Jurkat, Clone E6-1 (cell line): ENCODE data around the gene IL26.
"Not testable (repeated sequence)": the region's sequence is repeated elsewhere in the genome, so short reads cannot be mapped to it uniquely, and the experiment has no call there.

Experiments
- DNase-seq: peaks from one replicate; pipeline ENCODE4 v3.0.0-alpha.2; 2011; ENCODE audit warnings: low read depth, low spot score
- H3K4me3 ChIP-seq: 2 replicates; pipeline ENCODE4 v1.5.1; 2011; ENCODE audit warnings: mild to moderate bottlenecking, low read length, control low read depth, moderate library complexity

IL26 gene

GRCh38 chr12:68209048-68209728 is 16.4 kb downstream of the IL26 start:
- not testable (repeated sequence) for DNase-seq, H3K4me3 ChIP-seq

GRCh38 chr12:68207276-68207675 is 18.3 kb downstream of the IL26 start:
- DNase-seq: no peak
- no peak overlapping the region for H3K4me3 ChIP-seq

- no peak for DNase-seq
- no peak overlapping the region for H3K4me3 ChIP-seq
Measured at GRCh38 chr12:68206446-68206845, 19.2 kb downstream of the IL26 start.

GRCh38 chr12:68203460-68203875 is 22.1 kb downstream of the IL26 start:
- DNase-seq: peak; percentile 90

GRCh38 chr12:68200854-68201253 is 24.8 kb downstream of the IL26 start:
- no peak overlapping the region for H3K4me3 ChIP-seq
- DNase-seq: peak; percentile 37

More at GRCh38 chr12:68203460-68203875, 22.1 kb downstream of the IL26 start:
- H3K4me3 ChIP-seq: no peak overlapping the region

- no peak overlapping the region for H3K4me3 ChIP-seq
- no peak for DNase-seq
Measured at GRCh38 chr12:68199127-68199526, 26.5 kb downstream of the IL26 start.

- no peak overlapping the region for H3K4me3 ChIP-seq
- DNase-seq: no peak
Measured at GRCh38 chr12:68198507-68199086, 27.0 kb downstream of the IL26 start.

- H3K4me3 ChIP-seq: no peak overlapping the region
- DNase-seq: no peak
Measured at GRCh38 chr12:68190301-68190700, 35.3 kb downstream of the IL26 start.

GRCh38 chr12:68189821-68190242 is 35.8 kb downstream of the IL26 start:
- DNase-seq: peak; percentile 19

GRCh38 chr12:68185598-68185997 is 40.0 kb downstream of the IL26 start:
- no peak overlapping the region for H3K4me3 ChIP-seq
- DNase-seq: no peak

More at GRCh38 chr12:68189821-68190242, 35.8 kb downstream of the IL26 start:
- H3K4me3 ChIP-seq: no peak overlapping the region

- no peak overlapping the region for H3K4me3 ChIP-seq
- peak; percentile 78 for DNase-seq
Measured at GRCh38 chr12:68180792-68181744, 44.5 kb downstream of the IL26 start.

GRCh38 chr12:68178774-68179439 is 46.7 kb downstream of the IL26 start:
- no peak for DNase-seq

GRCh38 chr12:68178184-68178583 is 47.4 kb downstream of the IL26 start:
- DNase-seq: no peak
- no peak overlapping the region for H3K4me3 ChIP-seq

More at GRCh38 chr12:68178774-68179439, 46.7 kb downstream of the IL26 start:
- no peak overlapping the region for H3K4me3 ChIP-seq

GRCh38 chr12:68177562-68177961 is 48.0 kb downstream of the IL26 start:
- no peak for DNase-seq
- H3K4me3 ChIP-seq: no peak overlapping the region

GRCh38 chr12:68176257-68176656 is 49.4 kb downstream of the IL26 start:
- H3K4me3 ChIP-seq: no peak overlapping the region
- DNase-seq: no peak

- H3K4me3 ChIP-seq: no peak overlapping the region
- peak; percentile 27 for DNase-seq
Measured at GRCh38 chr12:68175557-68176061, 50.0 kb downstream of the IL26 start.

- DNase-seq, H3K4me3 ChIP-seq: not testable (repeated sequence)
Measured at GRCh38 chr12:68174761-68175160, 50.8 kb downstream of the IL26 start.

- no peak for DNase-seq
- no peak overlapping the region for H3K4me3 ChIP-seq
Measured at GRCh38 chr12:68173792-68174191, 51.8 kb downstream of the IL26 start.

- no peak for DNase-seq
- H3K4me3 ChIP-seq: no peak overlapping the region
Measured at GRCh38 chr12:68170726-68171125, 54.9 kb downstream of the IL26 start.
